HepG2 (cell line): ENCODE measurements around the gene SLC66A3. TPM values are rescaled to one million over a fixed set of nuclear protein-coding genes. Genes with fewer than 3 reads are reported as not detected.

Experiments
- ATAC-seq: fragments of 200-7000 bp; cut with Tn5 transposase; 3 replicates; pipeline ENCODE4 v1.9.1; 2020; ENCODE audit warnings: mild to moderate bottlenecking, moderate library complexity
- BruUV-seq: library from RNA; stranded (reverse); fragments of 400-500 nt; replicated peaks from 2 replicates; lab custom pipeline; 2021; lab: Mats Ljungman, UMichigan
- CTCF ChIA-PET: fragments of 300-600 bp; formaldehyde crosslinking; extraction: SDS; loops from one replicate; lab custom pipeline; 2021; ENCODE audit warnings: low total read pairs, inconsistent platforms, low intra/inter-chr PET ratio; lab: Yijun Ruan, JAX
- POLR2A ChIA-PET: fragments of 350-600 bp; sonication (Branson Sonifier 250); formaldehyde crosslinking; loops from one replicate; lab custom pipeline; 2020; ENCODE audit warnings: antibody characterized with exemption, inconsistent platforms; lab: Yijun Ruan, JAX
- DNase-seq: peaks from one replicate; pipeline ENCODE4 v3.0.0-alpha.2; 2015; ENCODE audit warnings: low spot score
- FAIRE-seq: peaks from 3 replicates; lab custom pipeline; 2011; peaks lifted over from hg19 to GRCh38; lab: Jason Lieb, UNC
- H2AFZ ChIP-seq: one replicate; pipeline ENCODE4 v1.6.1; 2011; ENCODE audit warnings: low read length, inconsistent platforms
- H3K27ac ChIP-seq: fragments of 300-600 bp; 3 replicates; pipeline ENCODE4 v1.8.0; 2011; ENCODE audit warnings: mixed run types, mild to moderate bottlenecking, mixed read lengths, low read length, inconsistent platforms; ENCODE audit not compliant: insufficient read depth; ENCODE audit errors: extremely low read length
- H3K27me3 ChIP-seq, 2 experiments: fragments of 200-600 bp in 1 of 2; 2 replicates in 1 of 2; 3 replicates in 1 of 2; pipeline versions ENCODE4 v1.6.0 to v1.8.0; 2011; ENCODE audit warnings: low read length in 2 of 2, mild to moderate bottlenecking in 2 of 2, moderate library complexity in 2 of 2, inconsistent platforms in 1 of 2; ENCODE audit not compliant: insufficient read depth in 2 of 2, control insufficient read depth in 1 of 2
- H3K36me3 ChIP-seq, 2 experiments: fragments of 200-600 bp in 1 of 2; replicated peaks in 1 of 2; 2 replicates in 1 of 2; 3 replicates in 1 of 2; pipeline versions ENCODE4 v1.5.1 to v1.8.0; 2011; ENCODE audit warnings: low read length in 2 of 2, inconsistent platforms in 1 of 2; ENCODE audit not compliant: insufficient read depth in 2 of 2, control insufficient read depth in 1 of 2
- H3K4me1 ChIP-seq: 2 replicates; pipeline ENCODE4 v1.5.1; 2012; ENCODE audit warnings: low read length, inconsistent platforms; ENCODE audit not compliant: insufficient read depth
- H3K4me2 ChIP-seq: 2 replicates; pipeline ENCODE4 v1.6.0; 2011; ENCODE audit warnings: low read depth, low read length, inconsistent platforms
- H3K4me3 ChIP-seq, 3 experiments: fragments of 200-600 bp in 1 of 3; sonication (generic), shearing (Covaris generic) in 1 of 3; replicated peaks in 1 of 3; 2 replicates each; pipeline ENCODE4 v1.5.1; 2011 to 2016; ENCODE audit warnings: low read length in 3 of 3, inconsistent platforms in 2 of 3, low read depth in 2 of 3, mild to moderate bottlenecking in 2 of 3, control low read depth in 1 of 3, mixed read lengths in 1 of 3; ENCODE audit not compliant: insufficient read depth in 1 of 3
- H3K79me2 ChIP-seq: one replicate; pipeline ENCODE4 v1.6.1; 2011; ENCODE audit warnings: low read length, inconsistent platforms; ENCODE audit not compliant: insufficient read depth
- H3K9ac ChIP-seq: 2 replicates; pipeline ENCODE4 v1.6.0; 2011; ENCODE audit warnings: mild to moderate bottlenecking, low read depth, low read length, inconsistent platforms; ENCODE audit not compliant: insufficient read depth
- H3K9me3 ChIP-seq: 2 replicates; pipeline ENCODE4 v1.5.1; 2012; ENCODE audit warnings: mild to moderate bottlenecking, low read length
- H4K20me1 ChIP-seq: 2 replicates; pipeline ENCODE4 v1.6.0; 2011; ENCODE audit warnings: inconsistent platforms, mild to moderate bottlenecking, low read length, moderate library complexity; ENCODE audit not compliant: insufficient read depth
- ATF1 ChIP-seq: IDR thresholded peaks from 2 replicates; pipeline ENCODE4 v1.6.1; 2016; ENCODE audit warnings: mild to moderate bottlenecking, control low read depth
- GLI4 ChIP-seq: sonication (generic); formaldehyde crosslinking; IDR thresholded peaks from 2 replicates; pipeline ENCODE4 v1.5.1; 2020; ENCODE audit warnings: missing genetic modification reagents, mild to moderate bottlenecking, moderate library complexity, borderline replicate concordance
- MAFF ChIP-seq: IDR thresholded peaks from 2 replicates; pipeline ENCODE4 v1.6.1; 2011; ENCODE audit warnings: low read depth, low read length, improper control_type of control experiment
- MAFK ChIP-seq, 2 experiments: IDR thresholded peaks in 1 of 2; conservative IDR thresholded peaks in 1 of 2; 2 replicates each; pipeline ENCODE4 v1.6.1; 2011; ENCODE audit warnings: improper control_type of control experiment in 2 of 2, low read length in 2 of 2
- MYC ChIP-seq: sonication (generic); formaldehyde crosslinking; IDR thresholded peaks from 2 replicates; pipeline ENCODE4 v1.9.0; 2021; ENCODE audit warnings: missing genetic modification reagents, borderline replicate concordance
- RBM22 ChIP-seq: fragments of 200-400 bp; formaldehyde crosslinking; optimal IDR thresholded peaks from 2 replicates; pipeline ENCODE3; 2017; ENCODE audit warnings: mild to moderate bottlenecking, low read length, moderate library complexity
- ZFP41 ChIP-seq: sonication (generic); formaldehyde crosslinking; IDR thresholded peaks from 2 replicates; pipeline ENCODE4 v1.4.0; 2020; ENCODE audit warnings: mild to moderate bottlenecking, missing genetic modification reagents, borderline replicate concordance
- ZNF546 ChIP-seq: sonication (generic); formaldehyde crosslinking; conservative IDR thresholded peaks from 2 replicates; pipeline ENCODE4 v1.8.1; 2023; ENCODE audit warnings: mild to moderate bottlenecking, missing genetic modification reagents
- ZNF572 ChIP-seq: sonication (generic); formaldehyde crosslinking; IDR thresholded peaks from 2 replicates; pipeline ENCODE4 v1.5.1; 2020; ENCODE audit warnings: mild to moderate bottlenecking, missing genetic modification reagents
- ZNF674 ChIP-seq: sonication (generic); formaldehyde crosslinking; IDR thresholded peaks from 2 replicates; pipeline ENCODE4 v1.5.0; 2020; ENCODE audit warnings: low read depth, mild to moderate bottlenecking, missing genetic modification reagents
- ZNF792 ChIP-seq: IDR thresholded peaks from 2 replicates; pipeline ENCODE4 v1.6.1; 2016
- WGBS: methylation state at CpG from one replicate; pipeline ENCODE4 v1.1.6; 2017; ENCODE audit warnings: low lambda C conversion rate; 5-methylcytosine and 5-hydroxymethylcytosine counted together
- in situ Hi-C: cut with HindIII; loops from 2 replicates; pipeline ENCODE4 v1.10.0; 2017; ENCODE audit warnings: low pct_unique_long_range_greater_than_20kb; ENCODE audit not compliant: extremely low pct_ligation_motif_present
- intact Hi-C: fragments of 100-400 bp; cut with micrococcal nuclease; formaldehyde crosslinking; loops from one replicate; pipeline ENCODE4 v1.10.0; 2022; ENCODE audit not compliant: unreplicated experiment
- polyA plus RNA-seq, 8 experiments: library from polyadenylated mRNA; depleted of rRNA in 3 of 8; stranded (reverse) in 7 of 8; unstranded in 1 of 8; fragments of >200 nt; fragmentation: Illumina TruSeq in 4 of 8; extraction: Trizol in 4 of 8; gene quantifications; 2 replicates each; pipeline versions ENCODE4 v1.2.1 to v1.2.3, GENCODE V29; 2011 to 2016; ENCODE audit warnings: low read depth in 4 of 8, missing spikeins in 1 of 8, mixed read lengths in 1 of 8; ENCODE audit not compliant: insufficient read depth in 1 of 8
- total RNA-seq, 5 experiments: library from RNA; depleted of rRNA; stranded (reverse); fragments of >200 nt; fragmentation: Illumina TruSeq; extraction: Trizol; gene quantifications; 2 replicates each; pipeline ENCODE4 v1.2.3, GENCODE V29; 2016; ENCODE audit warnings: low read depth in 1 of 5
- TF ChIP-seq, protein P1 (sequence below): IDR thresholded peaks from 2 replicates; pipeline ENCODE4 v1.6.1; 2016; ENCODE audit warnings: low read depth

Gene SLC66A3
- total and polyA plus RNA-seq, 2 of the 13 experiments (the other 11 are each of a cell fraction or from before 2014, with no cell fraction given), result 2.2 to 3.7 TPM

- H3K9me3 ChIP-seq, result no peaks in the 10 kb centered on the region
- no peak overlapping the region for H3K4me2 ChIP-seq
- no TSS peak for BruUV-seq
- H2AFZ ChIP-seq, result no peak overlapping the region
- intact Hi-C loops, result no loop called here
- WGBS, result 95% methylated on average over 4 of the region's 4 CpGs
- ChIA-PET CTCF (no interaction called here), POLR2A (no interaction called here)
- no peak overlapping the region for H3K4me3 ChIP-seq
- DNase-seq, result no peak
- H3K4me1 ChIP-seq, result no peaks in the 10 kb centered on the region
- no peak for FAIRE-seq
- H3K9ac ChIP-seq, result no peak overlapping the region
- TF ChIP-seq ATF1 (CRISPR knock-in tag) (0 out of 2 replicates have a peak, but pooled peaks have one; percentile 18), ZNF572 (no peak), RBM22 (peak; percentile 69), ZFP41 (CRISPR knock-in tag) (no peak), ZNF546 (CRISPR knock-in tag) (no peak), ZNF674 (CRISPR knock-in tag) (no peak), ZNF792 (CRISPR knock-in tag) (no peak)
- H3K27ac ChIP-seq, result no peak overlapping the region
- peaks cover 4% of the 10 kb centered on the region; the same call in 1 of the 2 replicates for H4K20me1 ChIP-seq
- no peaks in the 10 kb centered on the region for H3K79me2 ChIP-seq
- in situ Hi-C loops, result no loop called here
- no peak for ATAC-seq
- H3K36me3 ChIP-seq, result peaks cover 36 to 96% of the 10 kb centered on the region in 2 experiments
- H3K27me3 ChIP-seq, result no peaks in the 10 kb centered on the region
These were observed 59.5 kb downstream of the SLC66A3 start for GRCh38 chr2:11214770-11215169.

- FAIRE-seq, result no peak
- H3K36me3 ChIP-seq, result peaks cover 36 to 96% of the 10 kb centered on the region in 2 experiments
These were observed 60.1 kb downstream of the SLC66A3 start for GRCh38 chr2:11215407-11215806.

More at GRCh38 chr2:11215407-11215806, 60.1 kb downstream of the SLC66A3 start:
- ATAC-seq (no peak), DNase-seq (no peak)
- 97% methylated on average over 3 of the region's 3 CpGs for WGBS
- CTCF ChIA-PET, result no interaction called here
- Histone ChIP-seq H3K79me2 (no peaks in the 10 kb centered on the region), H4K20me1 (peaks cover 4% of the 10 kb centered on the region; the same call in 1 of the 2 replicates)
- in situ Hi-C loops (no loop called here), intact Hi-C loops (no loop called here)
- TF ChIP-seq MYC (CRISPR knock-in tag), result no peak
- TF ChIP-seq, protein P1, sequence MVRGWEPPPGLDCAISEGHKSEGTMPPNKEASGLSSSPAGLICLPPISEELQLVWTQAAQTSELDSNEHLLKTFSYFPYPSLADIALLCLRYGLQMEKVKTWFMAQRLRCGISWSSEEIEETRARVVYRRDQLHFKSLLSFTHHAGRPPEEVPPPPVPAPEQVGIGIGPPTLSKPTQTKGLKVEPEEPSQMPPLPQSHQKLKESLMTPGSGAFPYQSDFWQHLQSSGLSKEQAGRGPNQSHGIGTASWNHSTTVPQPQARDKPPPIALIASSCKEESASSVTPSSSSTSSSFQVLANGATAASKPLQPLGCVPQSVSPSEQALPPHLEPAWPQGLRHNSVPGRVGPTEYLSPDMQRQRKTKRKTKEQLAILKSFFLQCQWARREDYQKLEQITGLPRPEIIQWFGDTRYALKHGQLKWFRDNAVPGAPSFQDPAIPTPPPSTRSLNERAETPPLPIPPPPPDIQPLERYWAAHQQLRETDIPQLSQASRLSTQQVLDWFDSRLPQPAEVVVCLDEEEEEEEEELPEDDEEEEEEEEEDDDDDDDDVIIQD (CRISPR knock-in tag), result no peak
- peak; percentile 83 for TF ChIP-seq MAFF
- no peak for TF ChIP-seq GLI4 (CRISPR knock-in tag)
- peak; percentile 81 to 88 for TF ChIP-seq MAFK (conservative IDR thresholded peaks at IDR 0.05 in 1 of 2, IDR thresholded peaks at IDR 0.05 in 1 of 2; ENCODE audit: low read length in 2 of 2)
- TF ChIP-seq, all 625 proteins: peak for 2
- POLR2A ChIA-PET, result no interaction called here
- Histone ChIP-seq H3K4me1 (no peaks in the 10 kb centered on the region), H2AFZ (no peak overlapping the region), H3K9me3 (no peaks in the 10 kb centered on the region), H3K4me3 (no peak overlapping the region), H3K9ac (no peak overlapping the region), H3K4me2 (no peak overlapping the region), H3K27ac (no peak overlapping the region), H3K27me3 (no peaks in the 10 kb centered on the region)
- no TSS peak for BruUV-seq
